ENCODE data around the gene EFHC1.

DNA sequence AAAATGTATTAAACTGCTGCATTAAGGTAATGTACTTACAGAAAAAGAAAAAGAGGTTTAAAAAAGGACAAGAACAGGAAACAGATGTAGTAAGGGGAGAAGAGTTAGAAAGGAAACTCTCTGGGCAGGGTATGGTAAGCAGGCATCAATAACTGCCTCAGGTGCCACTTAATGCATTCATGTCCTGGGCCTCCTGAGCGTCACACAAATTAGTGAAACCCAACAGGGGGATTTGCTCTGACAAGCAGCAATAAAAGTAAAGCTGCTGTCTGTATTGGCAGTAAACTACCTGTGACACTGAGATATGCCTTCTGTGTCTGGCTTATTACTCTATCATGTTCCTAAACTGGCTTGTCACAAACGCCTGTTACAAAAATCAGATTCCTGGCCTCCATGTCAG is 1.5 kb upstream of the EFHC1 start:
- TF ChIP-seq, protein P1, sequence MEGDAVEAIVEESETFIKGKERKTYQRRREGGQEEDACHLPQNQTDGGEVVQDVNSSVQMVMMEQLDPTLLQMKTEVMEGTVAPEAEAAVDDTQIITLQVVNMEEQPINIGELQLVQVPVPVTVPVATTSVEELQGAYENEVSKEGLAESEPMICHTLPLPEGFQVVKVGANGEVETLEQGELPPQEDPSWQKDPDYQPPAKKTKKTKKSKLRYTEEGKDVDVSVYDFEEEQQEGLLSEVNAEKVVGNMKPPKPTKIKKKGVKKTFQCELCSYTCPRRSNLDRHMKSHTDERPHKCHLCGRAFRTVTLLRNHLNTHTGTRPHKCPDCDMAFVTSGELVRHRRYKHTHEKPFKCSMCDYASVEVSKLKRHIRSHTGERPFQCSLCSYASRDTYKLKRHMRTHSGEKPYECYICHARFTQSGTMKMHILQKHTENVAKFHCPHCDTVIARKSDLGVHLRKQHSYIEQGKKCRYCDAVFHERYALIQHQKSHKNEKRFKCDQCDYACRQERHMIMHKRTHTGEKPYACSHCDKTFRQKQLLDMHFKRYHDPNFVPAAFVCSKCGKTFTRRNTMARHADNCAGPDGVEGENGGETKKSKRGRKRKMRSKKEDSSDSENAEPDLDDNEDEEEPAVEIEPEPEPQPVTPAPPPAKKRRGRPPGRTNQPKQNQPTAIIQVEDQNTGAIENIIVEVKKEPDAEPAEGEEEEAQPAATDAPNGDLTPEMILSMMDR (IDR thresholded peaks at IDR 0.05; ENCODE audit: poor library complexity, severe bottlenecking) = no peak
- TF ChIP-seq EZH2 (IDR thresholded peaks at IDR 0.05; ENCODE audit: borderline replicate concordance, insufficient read depth, low read length, poor library complexity, severe bottlenecking) = no peak
- no peak for TF ChIP-seq MXI1 (conservative IDR thresholded peaks at IDR 0.05; ENCODE audit: poor library complexity, severe bottlenecking)
- no peak for TF ChIP-seq TAF1 (IDR thresholded peaks at IDR 0.05; ENCODE audit: low read depth)
- no peak for TF ChIP-seq EP300 (conservative IDR thresholded peaks at IDR 0.05; ENCODE audit: poor library complexity, severe bottlenecking)
- no peak for TF ChIP-seq RAD21 (conservative IDR thresholded peaks at IDR 0.05)

All from neural cell (in vitro differentiated cells).